Stimulated activated CD8-positive, alpha-beta memory T cell treated with anti-CD3 and anti-CD28 coated beads, Interleukin-7, amount 100 ng/mL, for 4 hours (primary cell): ENCODE measurements around the gene ABR.
"Not testable (repeated sequence)": the region's sequence is repeated elsewhere in the genome, so short reads cannot be mapped to it uniquely, and the experiment has no call there.

Experiments
- DNase-seq, 2 donors: peaks; one replicate each; pipeline ENCODE4 v3.0.0-alpha.2; 2020; ENCODE audit warnings: low read depth in 2 of 2

ABR gene

DNA sequence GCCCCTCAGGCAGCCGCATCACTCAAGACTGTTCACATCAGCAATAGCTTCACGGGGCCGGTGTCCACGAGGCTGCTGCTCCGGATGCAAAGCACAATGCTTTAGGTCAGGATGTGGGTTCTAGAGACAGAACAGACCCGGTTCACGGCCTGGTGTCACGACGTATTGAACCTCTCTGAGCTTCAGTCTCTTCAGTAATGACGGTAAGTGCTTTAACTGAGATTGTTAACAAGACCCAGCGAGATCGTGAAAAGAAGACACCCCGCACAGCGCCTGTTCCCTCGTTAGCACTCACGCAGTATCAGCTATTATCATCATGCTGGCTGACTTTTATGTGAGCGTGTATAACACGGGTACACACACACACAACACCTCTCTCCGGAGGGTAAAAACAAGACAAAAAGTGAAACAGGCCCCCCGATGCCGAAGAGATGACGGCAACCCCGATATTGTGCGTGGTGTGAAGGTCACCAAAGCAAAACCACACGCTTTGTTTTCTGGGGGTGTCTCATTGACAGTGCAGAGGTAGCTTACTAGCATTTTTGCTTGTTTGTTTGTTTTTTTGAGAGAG is 21.4 kb upstream of the ABR start:
- DNase-seq = peak; percentile 42

DNA sequence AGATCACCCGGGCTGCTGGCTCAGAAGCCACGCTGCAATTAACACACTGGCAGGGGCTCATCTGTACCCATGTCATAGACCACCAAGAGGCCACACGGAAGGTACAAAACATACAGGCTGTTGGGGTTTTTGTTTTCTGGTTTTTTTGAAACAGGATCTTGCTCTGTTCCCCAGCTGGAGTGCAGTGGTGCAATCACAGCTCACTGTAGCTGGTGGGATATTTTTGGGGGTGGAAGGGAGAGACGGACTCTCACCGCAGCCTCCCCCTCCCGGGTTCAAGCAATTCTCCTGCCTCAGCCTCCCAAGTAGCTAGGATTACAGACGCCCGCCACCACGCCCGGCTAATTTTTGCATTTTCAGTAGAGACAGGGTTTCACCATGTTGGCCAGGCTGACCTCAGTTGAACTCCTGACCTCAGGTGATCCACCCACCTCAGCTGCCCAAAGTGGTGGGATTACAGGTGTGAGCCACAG is 19.5 kb upstream of the ABR start:
- not testable (repeated sequence) for DNase-seq

DNA sequence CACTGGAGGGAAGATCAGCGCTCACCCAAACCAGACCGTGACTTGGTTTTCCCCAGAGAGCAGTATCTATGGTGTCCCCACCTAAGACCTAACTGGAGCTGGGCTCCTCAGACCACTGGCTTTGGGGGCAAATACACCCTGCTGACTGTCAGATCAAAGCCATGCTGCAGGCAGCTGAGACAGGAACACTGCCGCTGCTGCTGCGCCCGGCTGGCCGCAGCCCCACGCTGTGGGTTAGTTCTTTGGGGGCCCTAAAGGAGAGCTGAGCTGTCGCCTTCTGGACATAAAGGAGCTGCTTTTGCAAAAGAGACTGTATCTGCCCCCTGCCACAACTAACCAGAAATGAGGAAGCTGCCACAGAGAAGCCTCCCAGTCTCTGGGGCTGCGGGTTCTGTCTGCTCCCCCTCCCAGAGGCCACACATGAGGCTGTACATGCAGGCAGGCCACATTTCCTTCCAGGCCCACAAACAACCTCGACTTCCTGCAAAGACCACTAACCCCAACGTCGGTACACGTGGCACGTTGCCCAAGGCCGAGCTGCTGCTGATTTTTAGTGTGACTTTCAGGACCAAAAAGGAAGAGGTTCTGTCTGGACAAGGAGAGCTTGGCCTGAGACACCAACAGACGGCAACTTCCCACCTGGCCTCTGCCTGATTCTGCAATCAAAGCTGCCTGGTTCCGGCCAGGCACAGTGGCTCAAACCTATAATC is 18.2 kb upstream of the ABR start:
- DNase-seq = peak; percentile 47 to 58

DNA sequence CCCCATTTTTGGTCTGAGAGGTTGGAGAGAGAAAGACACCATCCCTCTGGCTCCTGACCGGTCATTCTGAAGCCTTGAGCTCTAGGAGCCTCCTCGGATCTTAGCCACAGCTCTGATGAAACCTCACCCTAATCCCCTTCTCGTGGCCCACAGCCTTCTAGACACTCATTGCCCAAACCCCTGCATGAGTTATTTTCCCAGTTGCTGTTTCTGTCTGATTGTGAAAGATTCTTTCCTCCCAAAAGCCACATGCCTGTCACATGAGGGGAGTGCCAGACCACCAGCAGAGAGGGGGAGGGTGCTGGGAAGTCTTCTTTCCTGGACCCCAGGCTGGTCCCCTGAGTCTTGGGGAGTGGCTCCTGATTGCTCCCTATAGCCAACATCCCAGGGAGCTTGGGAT is 17.6 kb upstream of the ABR start:
- no peak for DNase-seq

DNA sequence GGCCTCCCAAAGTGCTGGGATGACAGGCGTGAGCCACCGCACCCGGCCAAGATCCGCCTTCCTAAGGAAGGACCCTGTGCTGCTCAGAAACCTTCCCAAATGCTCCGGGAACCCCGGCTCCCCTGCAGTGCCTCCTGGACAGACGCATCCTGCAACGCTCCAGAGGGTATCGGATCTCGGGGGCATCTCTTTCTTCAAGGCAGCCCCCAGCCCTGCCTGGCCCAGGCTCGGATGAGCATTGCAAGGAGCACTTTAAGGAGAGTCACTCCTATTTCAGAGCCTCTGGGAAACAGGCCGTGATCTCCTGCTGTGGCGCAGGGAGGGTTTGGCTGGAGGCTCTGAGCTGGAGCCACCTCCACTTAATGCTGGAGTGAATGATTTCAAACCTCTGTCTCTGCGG is 17.2 kb upstream of the ABR start:
- DNase-seq = no peak

DNA sequence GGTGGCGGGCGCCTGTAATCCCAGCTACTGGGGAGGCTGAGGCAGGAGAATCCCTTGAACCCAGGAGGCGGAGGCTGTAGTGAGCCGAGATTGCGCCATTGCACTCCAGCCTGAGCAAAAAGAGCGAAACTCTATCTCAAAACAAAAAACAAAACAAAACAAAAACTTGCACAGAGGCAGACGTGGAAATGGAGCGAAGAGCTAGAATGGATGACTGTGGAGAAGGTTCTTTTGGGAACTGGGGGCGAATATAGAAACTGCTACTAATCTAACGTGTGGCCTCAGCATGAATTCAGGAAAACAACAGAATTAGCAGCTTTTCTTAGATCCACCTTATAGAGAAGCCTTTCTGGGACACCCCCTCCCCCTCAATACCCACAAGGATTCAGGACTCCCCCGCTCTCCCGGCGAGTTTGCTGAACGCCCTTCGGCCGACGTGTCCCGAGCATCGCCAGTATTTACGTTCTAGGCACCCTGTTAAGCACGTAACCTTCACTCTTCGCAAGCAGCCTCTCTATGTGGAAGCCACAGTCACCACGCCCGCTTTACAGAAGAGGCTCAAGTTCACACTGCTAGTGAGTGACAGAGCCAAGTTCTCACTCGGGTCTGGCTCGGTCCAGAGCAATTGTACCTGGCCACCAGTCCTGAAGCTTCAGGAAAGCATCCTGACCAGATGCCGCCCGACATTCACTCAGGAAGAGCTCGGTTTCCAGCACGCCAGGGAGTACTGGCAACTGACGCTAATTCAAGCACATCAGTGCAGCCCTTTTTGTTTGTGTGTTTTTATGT is 13.3 kb upstream of the ABR start:
- no peak for DNase-seq

DNA sequence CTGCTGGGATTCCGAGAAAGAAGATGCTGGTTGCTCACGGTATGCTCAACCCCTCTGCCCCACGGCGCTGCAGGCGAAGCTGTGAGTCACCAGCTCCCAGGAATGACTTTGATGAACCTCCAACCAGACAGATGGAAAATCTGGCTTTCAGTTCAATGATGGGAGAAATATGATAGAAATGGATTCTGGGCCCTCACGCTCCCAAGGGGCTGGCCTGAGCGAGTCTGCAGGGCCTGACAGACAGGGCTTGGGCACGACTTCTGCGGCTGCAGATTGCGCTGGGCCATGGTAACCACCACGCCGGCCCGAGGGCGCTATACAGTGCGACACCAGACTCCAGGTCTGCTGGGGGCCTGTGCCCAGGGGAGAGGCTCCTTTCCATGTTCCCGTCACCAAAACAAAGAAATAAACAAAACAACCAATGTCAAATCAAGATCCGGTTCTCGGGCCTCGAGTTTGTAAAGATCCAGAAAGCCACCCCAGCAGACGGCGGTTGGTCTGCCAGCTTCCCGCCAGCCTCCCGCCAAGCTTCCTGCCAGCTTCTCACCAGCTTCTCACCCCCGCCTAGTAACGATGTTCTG is 11.1 kb upstream of the ABR start:
- DNase-seq = no peak

DNA sequence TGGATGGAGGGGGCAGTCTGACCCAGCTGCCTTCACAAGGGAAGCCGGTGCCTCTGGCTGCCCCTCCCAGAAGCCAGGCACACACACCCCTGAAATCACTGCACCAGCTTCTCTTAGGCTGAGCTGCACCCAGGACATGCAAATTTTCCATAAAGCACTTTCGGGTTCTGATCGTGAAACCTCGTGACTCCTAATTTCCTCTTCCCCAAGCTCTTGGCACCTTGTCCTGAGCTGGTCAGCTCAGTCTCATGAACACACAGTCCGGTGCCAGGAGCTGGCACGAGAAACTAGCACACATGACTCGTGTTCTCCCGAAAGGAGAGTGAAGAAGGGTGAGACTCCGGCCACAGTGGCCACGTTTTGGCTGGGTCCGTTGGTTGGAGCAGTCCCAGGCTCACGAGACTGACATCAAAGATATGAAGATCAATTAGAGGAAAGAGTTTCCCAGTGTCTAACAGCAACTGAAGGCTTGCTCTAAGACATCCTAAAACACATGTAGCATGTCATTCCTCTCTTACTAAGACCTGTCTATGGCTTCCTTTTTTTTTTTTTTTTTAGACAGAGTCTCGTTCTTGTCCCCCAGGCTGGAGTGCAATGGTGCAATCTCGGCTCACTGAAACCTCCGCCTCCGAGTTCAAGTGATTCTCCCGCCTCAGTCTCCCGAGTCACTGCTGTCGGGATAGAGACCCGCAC is 9.2 kb upstream of the ABR start:
- DNase-seq = no peak

DNA sequence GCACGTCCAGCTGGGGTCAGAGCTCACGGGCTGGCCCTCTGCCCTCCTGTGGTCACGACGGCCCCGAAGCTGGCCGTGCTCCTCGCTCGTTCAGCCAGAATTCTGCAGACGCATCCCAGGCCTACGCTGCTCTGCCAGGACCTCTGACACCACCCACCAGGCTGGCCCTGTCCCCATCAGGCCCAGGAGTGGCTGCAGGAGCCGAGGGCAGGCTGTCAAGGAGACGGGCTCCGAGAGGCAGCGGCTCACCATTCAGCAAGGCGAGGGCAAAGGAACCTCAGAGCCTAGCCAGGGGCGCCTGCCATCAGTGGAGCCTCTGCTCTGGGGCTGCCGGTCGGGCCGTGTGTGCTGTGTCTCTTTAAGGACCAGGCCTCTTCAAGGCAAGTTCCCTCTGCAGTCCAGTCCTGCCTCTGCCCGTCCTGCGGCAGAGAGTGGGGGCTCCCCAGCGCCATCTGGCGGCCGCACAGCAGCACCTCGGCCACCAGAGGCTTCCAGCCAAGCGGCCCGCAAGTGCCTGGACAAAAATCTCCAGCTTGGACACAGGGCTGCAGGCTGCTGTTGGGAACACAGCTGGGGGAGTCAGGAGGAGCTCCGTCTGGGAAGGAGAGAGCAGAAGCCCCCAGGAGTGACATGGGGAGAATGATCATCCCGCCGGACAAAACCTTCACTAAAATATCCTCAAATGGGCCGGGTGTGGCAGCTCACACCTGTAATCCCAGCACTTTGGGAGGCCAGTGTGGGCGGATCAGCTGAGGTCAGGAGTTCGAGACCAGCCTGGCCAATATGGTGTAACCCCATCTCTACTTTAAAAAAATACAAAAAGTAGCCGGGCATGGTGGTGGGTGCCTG is 7.4 kb upstream of the ABR start:
- DNase-seq = peak; percentile 33 to 66

DNA sequence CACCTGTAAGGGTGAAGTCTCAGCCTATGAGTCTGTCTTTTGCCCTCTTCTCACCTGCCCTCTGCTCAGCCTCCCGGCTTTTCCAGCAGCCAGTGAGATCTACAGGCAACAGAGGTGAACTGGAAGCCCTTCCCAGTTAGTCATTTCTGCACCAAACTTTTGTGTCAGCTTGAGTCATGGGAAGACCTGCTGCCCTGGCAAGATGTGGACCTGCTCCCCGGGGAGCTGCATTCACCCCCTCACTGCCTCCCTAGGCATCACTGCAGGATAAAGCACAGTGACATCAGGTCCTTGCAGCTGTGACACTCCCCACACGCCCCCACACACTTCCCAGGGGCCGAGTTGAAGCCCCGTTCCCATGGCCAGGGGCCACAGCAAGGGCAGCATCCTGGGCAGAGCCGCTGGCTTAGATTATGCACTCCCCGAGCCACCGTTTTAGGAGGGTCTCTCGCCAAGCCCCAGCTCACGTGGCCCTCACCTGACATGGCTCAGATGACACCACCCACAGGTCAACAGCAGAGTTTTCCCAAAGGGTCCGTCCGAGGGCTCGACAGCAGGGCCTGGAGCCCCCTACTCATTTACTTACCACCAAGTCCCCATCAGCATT is 6.5 kb upstream of the ABR start:
- no peak for DNase-seq

DNA sequence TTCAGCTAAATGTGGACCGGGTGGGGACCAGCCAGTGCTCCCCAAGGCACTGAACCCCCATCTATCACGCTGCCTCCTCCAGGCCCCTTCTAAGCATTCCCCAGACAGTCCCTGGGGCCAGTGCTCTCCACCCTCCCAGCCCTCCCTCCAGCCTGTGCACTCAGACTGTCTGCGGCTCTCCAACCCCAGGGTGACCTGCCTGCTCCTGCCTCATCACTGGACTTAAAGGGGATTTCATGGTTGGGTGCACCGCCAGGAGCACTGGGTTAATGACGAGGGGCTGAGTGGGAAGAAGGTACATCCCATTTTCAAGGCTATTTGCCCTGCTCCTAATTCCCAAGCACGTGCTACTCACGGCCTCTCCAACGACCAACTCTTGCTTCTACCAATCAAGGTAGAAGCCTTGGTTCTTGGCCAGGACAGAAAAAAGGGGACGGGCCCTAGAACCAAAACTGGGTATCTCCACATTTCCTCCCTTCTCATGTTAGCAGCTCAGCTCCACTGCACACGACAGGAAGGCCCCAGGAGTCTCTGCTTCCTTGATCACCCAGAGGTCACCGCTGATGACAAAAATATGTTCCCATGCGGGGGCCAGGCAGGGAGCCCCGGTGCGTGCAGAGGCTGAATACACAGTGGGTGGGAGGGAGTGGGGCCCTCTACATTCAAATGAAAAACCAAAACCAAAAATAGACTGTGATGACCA is 3.5 kb upstream of the ABR start:
- DNase-seq = no peak

DNA sequence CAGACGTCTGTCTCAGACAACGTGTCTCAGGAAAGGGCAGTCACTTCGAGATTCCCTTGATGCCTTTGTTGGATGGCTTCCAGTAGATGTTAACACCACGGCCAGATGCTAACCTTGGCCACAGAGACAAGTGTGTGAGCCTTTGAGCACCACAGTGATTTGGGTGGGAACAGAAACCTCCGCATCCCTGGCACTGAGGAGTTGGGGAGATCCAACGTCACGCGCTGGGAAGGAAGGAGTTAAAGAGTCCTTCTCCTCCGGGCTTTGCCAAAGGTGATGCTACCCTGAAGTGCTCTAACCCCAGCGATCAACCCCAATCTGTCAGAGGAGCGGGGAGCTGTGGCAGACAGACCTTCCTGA is 3.0 kb upstream of the ABR start:
- DNase-seq = no peak

DNA sequence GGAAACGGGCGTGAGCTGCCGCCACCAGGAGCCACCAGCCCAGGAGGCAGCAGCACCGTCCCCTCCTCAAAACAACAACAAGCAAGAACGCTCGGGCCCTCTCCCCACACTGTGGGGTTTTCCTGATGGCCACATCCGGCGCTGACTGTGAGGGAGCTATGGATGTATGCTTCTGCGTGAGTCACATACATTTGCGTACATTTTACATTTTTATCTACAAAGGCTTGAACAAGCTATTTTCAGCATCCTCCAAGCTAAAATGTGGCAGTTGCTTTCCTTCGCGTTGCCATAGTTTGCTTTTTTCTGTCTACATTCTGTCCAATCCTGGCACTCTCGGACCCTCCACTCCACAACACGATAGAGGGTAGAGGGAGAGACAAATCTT is 2.0 kb upstream of the ABR start:
- DNase-seq = no peak

DNA sequence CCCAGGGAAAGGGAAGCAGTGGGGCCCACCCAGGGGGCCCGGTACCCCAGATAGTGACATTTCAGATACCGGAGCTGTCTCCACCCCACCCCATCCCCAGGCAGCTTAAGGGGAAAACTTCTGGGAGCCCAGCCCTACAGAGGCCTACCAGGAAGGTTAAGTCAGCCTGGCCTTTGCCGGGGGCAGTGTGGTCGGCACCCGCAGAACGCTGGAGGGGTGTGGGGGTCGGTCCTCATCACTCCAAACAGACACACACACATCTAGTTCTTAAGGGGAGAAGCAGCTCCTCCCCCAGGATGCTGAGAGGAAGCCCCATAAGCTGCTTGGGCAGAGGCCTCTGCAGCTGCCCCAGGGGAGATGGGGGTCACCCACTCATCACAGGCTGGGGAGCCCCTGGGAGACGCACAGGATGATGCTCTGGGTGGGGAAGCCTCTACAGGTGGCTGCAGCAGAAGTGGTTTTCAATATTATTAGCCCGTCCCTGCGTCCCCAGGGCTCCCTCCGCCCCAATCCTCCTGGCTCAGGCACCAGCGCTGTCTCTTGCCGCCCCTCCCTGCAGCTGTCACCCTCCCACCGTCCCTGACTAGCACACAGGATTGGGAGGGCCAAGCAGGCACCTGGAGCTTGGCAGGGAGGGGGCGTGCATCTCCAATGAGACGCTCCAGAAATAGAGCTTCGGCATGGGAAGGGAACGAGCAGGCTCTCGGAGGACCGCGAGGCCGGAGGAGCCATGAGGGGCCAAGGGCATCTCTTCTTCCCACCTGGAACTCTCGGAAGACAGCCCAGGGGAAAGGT is 1.4 kb upstream of the ABR start:
- DNase-seq = no peak

DNA sequence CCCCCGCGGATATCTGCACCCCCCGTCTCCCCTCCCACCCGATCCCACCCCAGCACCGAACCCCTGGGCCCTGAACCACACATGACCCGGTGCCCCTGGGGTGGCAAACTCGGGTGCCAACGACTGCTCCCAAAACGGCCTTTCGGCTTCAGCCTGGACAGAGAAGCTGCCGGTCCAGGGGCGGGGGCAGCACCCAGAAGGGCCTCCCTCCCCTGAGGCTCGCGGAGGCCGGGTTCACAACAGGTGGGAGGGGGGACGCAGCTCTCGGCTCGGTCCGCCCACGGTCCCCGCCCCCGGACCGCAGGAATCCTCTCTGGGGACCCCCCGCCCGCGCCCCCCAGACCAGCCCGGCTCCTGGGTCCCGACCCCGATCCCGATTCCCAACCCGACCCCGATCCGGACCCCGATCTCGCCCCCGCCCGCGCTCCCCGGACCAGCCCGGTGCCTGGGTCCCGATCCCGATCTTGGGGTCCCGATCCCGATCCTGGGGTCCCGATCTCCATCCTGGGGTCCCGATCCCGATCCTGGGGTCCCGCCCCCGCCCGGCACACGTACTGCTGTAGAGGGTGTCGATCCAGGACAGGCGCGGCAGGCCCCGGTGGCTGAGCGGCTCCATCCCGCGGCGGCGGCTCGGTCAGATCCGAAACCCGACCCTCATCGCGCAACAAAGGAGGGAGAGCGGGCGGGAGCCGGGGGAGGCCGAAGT is 516 bp downstream of the ABR start:
- DNase-seq = no peak

DNA sequence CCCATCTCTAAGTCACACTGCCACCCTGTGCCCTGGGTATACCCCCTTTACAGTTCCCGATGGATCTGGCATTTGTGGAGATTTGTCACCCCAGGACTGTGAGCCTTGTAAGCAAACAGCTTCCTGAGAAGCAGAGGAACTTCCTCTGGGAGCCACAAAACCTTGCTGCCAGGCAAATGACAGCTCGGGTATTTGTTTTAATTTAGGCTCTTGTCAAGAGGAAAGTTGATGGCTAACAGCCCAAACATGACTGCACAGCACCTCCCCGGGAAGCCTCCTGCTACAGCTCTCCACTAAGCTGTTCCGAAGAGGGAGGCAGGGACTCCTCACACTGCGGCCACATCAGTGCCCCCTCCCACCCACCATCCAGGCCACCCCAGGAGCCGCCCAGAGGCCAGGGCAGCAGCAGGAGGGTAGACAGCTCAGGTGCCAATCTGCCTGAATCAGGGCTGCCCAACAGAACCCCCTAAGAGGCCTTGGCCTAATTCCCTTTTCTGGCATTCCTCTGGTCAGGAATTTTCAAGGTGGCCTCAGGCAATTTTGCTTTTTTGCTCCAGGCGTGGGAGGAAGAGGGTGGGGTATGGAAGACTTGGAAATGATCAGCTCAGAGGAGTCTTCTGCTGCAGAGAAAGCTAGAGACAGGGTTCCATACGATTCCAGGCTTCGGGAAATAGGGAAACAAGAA is 2.6 kb downstream of the ABR start:
- no peak for DNase-seq

DNA sequence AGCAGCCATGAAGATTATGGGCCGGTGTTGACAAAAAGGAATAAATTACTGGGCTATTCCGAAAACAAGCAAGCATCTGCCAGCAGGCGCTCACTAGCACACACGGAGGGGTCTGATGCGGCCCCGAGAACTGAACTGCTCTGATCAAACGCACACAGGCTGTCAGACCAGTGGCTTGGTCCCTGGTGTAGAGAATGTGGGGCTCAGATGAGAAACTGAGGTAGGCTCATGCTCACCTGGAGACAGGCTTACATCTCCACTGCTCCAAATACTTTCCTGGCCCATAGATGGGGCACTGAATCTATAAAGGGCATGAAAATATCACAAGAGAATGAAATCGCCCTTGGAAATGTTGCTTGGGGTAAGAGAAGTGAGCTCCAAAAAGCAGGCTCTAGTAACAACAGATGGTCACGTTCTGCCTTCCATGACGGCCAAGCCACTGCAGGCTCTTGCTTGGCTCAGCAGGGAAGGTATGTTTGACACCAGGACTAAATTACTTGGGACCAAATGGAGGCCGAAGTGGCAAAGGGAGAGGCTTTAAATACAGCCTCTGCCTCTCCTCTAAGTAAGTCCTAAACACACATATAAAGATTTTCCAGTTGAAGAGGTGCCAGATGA is 5.4 kb downstream of the ABR start:
- no peak for DNase-seq
